H1 (cell line): ENCODE measurements around the gene PDGFA.

Source experiments
- ASH2L ChIP-seq: fragments of 200-600, 300-600 bp; sonication (generic); IDR thresholded peaks from one replicate; pipeline ENCODE4 v1.7.1; 2017; ENCODE audit warnings: low read length
- CBX5 ChIP-seq: fragments of 300-800, 300-1000 bp; sonication (generic); IDR thresholded peaks from 2 replicates; pipeline ENCODE4 v1.7.1; 2016; ENCODE audit warnings: antibody characterized with exemption, low read length, low read depth
- EZH2 ChIP-seq: fragments of 200-600 bp; sonication (generic); IDR thresholded peaks from 2 replicates; pipeline ENCODE4 v1.7.1; 2012; ENCODE audit warnings: low read depth, mild to moderate bottlenecking, moderate library complexity, low read length, inconsistent platforms; ENCODE audit not compliant: severe bottlenecking
- GABPA ChIP-seq: IDR thresholded peaks from 2 replicates; pipeline ENCODE4 v1.6.1; 2011; ENCODE audit warnings: mild to moderate bottlenecking, low read length, moderate library complexity, borderline replicate concordance; ENCODE audit not compliant: insufficient read depth
- JUND ChIP-seq: IDR thresholded peaks from 2 replicates; pipeline ENCODE4 v1.6.1; 2011; ENCODE audit warnings: mild to moderate bottlenecking, improper control_type of control experiment, low read length
- RAD21 ChIP-seq, 2 experiments: IDR thresholded peaks in 1 of 2; conservative IDR thresholded peaks in 1 of 2; 2 replicates each; pipeline ENCODE4 v1.6.1; 2011; ENCODE audit warnings: low read depth in 2 of 2, low read length in 2 of 2, improper control_type of control experiment in 1 of 2, inconsistent platforms in 1 of 2, mild to moderate bottlenecking in 1 of 2, moderate library complexity in 1 of 2
- TAF1 ChIP-seq: IDR thresholded peaks from 2 replicates; pipeline ENCODE4 v1.6.1; 2011; ENCODE audit warnings: mild to moderate bottlenecking, low read depth, low read length
- TF ChIP-seq, protein P1 (sequence below): IDR thresholded peaks from 2 replicates; pipeline ENCODE4 v1.6.1; 2011; ENCODE audit warnings: low read length, improper control_type of control experiment
- TF ChIP-seq, protein P2 (sequence below), 3 experiments: IDR thresholded peaks; 1 replicate in 2 of 3; 2 replicates in 1 of 3; pipeline versions ENCODE4 v1.5.1 to v1.6.1; 2011; ENCODE audit warnings: low read length in 3 of 3, mild to moderate bottlenecking in 3 of 3, inconsistent platforms in 2 of 3, low read depth in 1 of 3, moderate library complexity in 1 of 3; ENCODE audit not compliant: insufficient read depth in 1 of 3; ENCODE audit errors: control extremely low read depth in 1 of 3

DNA sequence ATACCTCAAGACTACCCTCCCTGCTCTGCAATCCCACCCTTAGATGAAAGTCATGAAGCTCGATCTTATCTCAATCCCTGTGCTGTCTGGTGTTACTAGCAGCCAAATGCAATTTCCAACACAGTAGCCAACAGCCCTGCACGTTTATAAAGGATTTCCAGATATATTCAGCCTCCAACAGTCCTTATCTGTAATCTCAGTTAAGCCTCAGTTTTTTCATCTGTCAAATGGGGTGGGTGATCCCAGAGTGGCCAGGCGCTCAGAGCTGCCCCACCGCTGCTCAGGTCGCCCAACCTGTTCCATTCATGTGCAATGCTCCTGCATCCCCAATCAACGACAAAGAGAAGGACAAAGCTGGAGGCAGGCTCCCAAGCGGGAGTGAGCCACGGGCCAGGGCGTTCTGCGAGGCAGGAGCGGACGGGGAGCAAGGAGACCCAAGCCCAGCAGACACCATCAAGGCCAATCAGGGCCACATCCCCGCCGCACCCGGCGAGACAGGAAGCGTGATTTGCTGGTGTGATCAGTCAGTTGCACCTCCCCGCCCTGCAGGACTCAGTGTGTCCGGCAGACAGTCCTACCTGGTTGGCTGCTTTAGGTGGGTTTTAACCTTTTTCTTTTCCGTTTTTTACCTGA, 19.7 kb downstream of the PDGFA start:
- TF ChIP-seq, protein P1, sequence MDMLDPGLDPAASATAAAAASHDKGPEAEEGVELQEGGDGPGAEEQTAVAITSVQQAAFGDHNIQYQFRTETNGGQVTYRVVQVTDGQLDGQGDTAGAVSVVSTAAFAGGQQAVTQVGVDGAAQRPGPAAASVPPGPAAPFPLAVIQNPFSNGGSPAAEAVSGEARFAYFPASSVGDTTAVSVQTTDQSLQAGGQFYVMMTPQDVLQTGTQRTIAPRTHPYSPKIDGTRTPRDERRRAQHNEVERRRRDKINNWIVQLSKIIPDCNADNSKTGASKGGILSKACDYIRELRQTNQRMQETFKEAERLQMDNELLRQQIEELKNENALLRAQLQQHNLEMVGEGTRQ = no peak
- TF ChIP-seq, protein P2, sequence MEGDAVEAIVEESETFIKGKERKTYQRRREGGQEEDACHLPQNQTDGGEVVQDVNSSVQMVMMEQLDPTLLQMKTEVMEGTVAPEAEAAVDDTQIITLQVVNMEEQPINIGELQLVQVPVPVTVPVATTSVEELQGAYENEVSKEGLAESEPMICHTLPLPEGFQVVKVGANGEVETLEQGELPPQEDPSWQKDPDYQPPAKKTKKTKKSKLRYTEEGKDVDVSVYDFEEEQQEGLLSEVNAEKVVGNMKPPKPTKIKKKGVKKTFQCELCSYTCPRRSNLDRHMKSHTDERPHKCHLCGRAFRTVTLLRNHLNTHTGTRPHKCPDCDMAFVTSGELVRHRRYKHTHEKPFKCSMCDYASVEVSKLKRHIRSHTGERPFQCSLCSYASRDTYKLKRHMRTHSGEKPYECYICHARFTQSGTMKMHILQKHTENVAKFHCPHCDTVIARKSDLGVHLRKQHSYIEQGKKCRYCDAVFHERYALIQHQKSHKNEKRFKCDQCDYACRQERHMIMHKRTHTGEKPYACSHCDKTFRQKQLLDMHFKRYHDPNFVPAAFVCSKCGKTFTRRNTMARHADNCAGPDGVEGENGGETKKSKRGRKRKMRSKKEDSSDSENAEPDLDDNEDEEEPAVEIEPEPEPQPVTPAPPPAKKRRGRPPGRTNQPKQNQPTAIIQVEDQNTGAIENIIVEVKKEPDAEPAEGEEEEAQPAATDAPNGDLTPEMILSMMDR (IDR thresholded peaks at IDR 0.05; ENCODE audit: control extremely low read depth in 1 of 3, insufficient read depth in 1 of 3, low read depth in 1 of 3, low read length in 3 of 3) = no peak
- TF ChIP-seq ASH2L (no peak), JUND (no peak), EZH2 (no peak), GABPA (no peak), TAF1 (no peak), CBX5 (no peak), RAD21 (IDR thresholded peaks at IDR 0.05 in 1 of 2, conservative IDR thresholded peaks at IDR 0.05 in 1 of 2; ENCODE audit: low read depth in 2 of 2, low read length in 2 of 2) (no peak)
